Dedifferentiated amniotic fluid mesenchymal stem cell (primary cell): Measurements from ENCODE around the gene ZNFX1.
"Not testable (repeated sequence)": the region's sequence is repeated elsewhere in the genome, so short reads cannot be mapped to it uniquely, and the experiment has no call there.

Source experiments
- DNase-seq: peaks from one replicate; pipeline ENCODE4 v3.0.0-alpha.2; 2016; ENCODE audit errors: extremely low spot score

The ZNFX1 gene

DNA sequence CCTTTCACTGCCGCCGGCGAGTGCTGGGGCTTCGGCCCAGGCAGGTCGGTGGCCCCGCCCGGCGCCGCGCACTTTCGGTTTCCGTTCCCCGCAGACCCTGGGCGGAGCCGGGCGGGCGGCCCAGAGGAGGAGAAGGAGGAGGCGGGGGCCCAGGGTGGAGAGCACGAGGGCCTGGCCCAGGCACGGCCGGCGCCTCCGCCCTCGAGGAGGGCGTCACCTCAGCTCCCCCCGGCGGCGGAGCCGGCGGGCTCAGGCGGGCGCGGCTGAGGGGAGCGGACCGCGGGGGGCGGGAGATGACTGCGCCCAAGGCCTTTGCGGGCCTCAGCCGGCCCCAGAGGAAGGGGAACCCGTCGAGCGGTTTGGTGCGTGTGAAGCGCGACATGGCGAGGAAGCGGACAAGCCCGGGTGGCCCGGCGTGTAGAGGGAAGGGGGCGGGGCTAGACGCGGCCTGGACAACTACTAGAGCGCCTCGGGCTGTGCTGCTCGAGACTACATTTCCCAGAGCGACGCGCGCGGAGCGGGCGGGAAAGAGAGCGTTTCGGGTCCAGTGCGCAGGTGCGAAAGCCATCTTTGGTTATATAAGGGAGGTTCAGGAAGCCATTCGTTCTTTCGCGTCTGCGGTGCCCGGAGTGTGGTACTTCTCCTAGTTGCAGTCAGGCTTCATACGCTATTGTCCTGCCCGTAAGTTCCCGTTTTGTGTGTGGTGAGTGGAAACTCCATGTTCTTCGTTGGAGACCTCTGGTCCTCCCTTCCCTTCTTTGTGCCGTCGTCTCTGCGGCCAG lies at the start of gene ZNFX1:
Gene ZNFX1, minus strand, starts transcription at position 22 of the 782 bp plus-strand sequence. CDS start 2,218 bp downstream, outside the sequence.
- peak; percentile 99 for DNase-seq

DNA sequence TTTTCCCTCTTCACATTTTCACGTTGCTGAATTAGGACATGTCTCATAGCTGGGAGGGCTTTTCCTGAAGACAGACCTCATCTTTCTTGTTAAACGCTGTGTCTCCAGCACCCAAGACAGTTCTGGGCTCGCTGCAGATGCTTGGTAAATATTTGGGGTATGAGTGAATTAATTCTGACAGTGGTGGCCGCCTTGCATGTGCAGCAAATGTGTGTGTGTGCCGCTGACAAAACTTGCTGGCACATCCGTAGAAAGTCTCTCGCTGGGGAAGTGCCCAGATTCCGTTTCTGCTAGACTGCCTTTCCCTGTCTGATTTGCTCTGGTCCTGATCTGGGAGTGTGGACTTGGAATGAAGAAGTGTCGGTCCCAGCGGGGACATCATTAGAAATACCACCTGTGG lies 48.2 kb upstream of the ZNFX1 start:
- DNase-seq: peak; percentile 41

DNA sequence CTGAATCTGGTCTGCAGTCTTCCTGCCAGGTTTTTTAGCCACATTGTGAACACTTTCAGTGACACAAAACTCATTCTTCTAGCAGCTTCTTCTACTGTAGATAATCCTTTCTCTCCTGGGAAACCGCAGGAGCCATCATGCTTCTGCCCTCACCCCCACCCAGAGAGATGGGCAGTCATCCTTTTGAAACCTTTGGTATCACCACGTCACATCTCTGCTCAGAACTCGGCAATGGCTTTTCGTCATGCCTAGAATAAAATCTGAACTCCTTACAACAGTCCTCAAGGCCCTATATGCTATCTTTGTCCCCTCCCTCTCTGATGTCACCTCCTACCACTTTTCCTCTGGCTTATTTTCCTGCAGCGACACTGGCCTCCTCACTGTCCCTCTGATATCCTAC lies 46.4 kb upstream of the ZNFX1 start:
- DNase-seq: no peak

GRCh38 chr20:49323622-49324238 lies 45.9 kb upstream of the ZNFX1 start:
- peak; percentile 93 for DNase-seq

DNA sequence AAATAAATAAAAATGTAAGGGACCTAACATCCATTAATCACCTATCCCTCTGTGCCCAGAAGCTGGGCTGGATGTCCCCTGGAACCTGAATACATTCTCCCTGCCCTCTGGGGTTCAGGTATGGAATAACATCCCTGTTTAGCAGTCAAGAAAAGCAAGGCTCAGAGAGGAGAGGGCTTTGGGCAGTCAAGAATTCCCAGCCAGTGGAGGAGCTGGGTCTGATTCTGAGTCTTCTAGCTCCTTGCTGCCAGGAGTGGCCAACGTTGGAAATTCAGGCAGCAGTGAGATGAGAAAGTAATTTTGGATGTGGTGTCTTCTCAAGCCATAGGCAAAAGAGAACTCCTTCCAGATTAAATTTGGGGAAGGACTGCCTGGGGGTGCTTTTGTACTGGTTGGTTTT lies 42.6 kb upstream of the ZNFX1 start:
- DNase-seq: peak; percentile 60

DNA sequence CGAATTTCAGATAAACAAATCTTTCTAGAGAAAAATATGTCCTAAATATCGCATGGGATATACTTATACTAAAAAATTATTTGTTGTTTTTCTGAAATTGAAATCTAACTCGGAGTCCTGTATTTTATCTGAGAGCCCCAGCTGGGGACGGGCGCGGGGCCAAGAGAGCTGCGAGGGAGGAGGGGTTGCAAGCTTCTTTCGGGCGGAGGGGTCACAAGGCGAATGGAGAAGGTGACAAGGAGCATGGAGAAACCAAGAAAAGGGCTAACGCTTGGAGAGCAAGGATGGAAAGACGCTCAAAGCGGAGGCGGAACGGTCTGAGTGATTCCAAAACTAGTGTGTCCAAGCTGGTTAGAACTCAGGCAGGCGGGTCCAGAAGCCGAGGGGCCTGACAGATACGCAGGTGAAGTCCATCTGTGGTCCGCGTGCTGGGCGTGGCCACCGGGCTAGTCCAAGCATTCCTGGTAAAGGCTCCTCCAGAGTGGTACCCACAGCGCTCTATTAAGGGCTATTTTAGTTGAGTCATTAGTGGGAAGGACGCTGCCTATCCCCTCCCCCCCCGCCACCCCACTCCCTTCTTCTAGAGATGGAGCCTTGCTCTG lies 41.5 kb upstream of the ZNFX1 start:
- DNase-seq: no peak

- no peak for DNase-seq
These were observed 40.8 kb upstream of the ZNFX1 start for GRCh38 chr20:49318430-49319207.

- DNase-seq: no peak
These were observed 40.2 kb upstream of the ZNFX1 start for GRCh38 chr20:49318091-49318429.

DNA sequence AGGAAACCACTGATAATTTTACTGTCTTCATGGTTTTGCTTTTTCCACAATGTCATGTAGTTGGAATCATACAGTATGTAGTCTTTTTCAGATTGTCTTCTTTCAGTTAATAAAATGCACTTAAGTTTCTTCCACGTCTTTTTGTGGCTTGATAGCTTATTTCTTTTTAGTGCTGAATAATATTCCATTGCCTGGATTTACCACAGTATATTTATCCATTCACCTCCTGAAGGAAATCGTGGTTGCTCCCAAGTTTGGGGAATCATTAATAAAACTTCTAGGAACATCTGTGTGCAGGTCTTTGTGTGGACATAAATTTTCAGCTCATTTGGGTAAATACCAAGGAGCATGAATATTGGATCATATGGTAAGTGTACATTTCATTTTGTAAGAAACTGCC lies 38.8 kb upstream of the ZNFX1 start:
- no peak for DNase-seq

DNA sequence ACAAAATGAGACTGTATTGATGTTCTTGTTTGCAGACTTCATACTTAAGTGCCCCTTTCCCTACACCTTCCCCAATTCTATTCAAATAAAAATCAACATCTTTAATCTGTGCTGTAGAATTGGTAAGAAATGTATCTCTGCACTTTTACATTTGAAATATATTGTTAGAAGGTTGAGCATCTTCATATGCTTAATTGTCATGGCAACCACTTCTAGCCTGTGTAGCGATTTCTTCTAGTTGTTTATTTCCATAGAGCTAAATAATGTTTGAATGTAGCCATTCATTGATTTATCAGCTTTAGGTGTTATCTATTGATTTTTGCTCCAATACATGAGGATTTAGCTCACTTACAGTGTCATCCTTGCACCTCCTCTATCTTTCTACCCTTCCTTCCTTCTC lies 37.7 kb upstream of the ZNFX1 start:
- DNase-seq: no peak

GRCh38 chr20:49314052-49314451 lies 36.2 kb upstream of the ZNFX1 start:
- DNase-seq: not testable (repeated sequence)

DNA sequence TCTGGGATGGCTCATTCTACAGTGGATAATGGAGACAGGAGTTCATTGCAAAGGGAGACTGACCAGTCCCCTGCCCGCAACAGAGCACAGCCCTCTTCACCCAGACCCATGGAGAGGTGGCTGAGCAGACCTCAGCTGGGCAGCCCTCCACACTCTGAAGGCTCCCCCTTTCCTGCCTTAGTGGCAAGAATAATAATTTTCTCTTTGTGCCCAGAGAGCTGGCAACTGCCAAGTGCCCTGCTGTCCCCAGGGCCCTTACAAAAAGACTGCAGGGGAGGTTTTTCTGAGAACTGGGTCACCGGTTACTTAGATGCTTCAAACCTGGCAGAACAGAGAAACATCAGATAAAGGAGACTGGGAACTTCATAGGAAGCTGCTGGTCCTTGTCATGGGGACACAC lies 35.4 kb upstream of the ZNFX1 start:
- DNase-seq: no peak

DNA sequence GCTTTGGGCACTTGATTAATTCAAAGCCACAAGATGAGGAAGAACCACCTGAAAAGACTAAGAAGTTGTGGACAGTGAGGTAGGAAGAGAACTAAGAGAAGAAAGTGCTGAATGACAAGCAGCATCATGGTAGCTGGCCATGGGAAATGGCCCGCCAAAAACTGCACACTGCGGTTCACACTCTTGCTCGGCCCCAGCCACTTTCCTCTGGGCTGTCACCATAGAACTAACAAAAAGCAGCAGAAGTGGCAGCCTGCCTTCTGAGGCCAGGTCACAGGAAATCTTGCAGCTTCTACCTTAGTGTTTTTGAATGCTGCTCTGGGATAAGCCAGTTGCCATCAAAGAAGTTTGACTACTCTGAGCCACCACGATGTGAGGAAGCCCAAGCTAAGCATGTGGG lies 34.8 kb upstream of the ZNFX1 start:
- no peak for DNase-seq

GRCh38 chr20:49310705-49311104 lies 32.8 kb upstream of the ZNFX1 start:
- no peak for DNase-seq

GRCh38 chr20:49308875-49309274 lies 31.0 kb upstream of the ZNFX1 start:
- no peak for DNase-seq

- no peak for DNase-seq
These were observed 29.2 kb upstream of the ZNFX1 start for GRCh38 chr20:49306903-49307620.

DNA sequence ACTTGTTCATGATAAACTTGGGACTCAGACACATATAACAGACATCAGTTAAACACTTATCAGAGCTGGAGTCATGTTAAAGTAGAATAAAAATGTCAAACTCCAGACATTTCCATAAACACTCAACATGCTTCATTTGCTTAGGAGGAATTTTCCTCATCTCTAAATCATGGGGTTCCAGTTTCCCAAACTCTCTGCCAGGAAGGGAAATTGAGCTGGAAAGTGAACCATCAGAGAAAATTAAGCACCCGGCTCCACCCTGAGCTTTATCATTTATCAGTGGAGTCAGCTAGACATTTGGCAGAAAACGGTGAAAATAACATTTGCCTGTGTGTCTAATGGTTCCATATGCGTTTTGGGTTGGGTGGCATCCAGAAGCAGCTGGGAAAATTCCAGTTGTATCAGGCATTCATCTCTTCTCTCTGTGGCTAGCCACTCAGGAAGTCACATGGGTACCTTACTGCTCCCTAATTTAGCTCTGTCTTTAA lies 25.3 kb upstream of the ZNFX1 start:
- peak; percentile 46 for DNase-seq

DNA sequence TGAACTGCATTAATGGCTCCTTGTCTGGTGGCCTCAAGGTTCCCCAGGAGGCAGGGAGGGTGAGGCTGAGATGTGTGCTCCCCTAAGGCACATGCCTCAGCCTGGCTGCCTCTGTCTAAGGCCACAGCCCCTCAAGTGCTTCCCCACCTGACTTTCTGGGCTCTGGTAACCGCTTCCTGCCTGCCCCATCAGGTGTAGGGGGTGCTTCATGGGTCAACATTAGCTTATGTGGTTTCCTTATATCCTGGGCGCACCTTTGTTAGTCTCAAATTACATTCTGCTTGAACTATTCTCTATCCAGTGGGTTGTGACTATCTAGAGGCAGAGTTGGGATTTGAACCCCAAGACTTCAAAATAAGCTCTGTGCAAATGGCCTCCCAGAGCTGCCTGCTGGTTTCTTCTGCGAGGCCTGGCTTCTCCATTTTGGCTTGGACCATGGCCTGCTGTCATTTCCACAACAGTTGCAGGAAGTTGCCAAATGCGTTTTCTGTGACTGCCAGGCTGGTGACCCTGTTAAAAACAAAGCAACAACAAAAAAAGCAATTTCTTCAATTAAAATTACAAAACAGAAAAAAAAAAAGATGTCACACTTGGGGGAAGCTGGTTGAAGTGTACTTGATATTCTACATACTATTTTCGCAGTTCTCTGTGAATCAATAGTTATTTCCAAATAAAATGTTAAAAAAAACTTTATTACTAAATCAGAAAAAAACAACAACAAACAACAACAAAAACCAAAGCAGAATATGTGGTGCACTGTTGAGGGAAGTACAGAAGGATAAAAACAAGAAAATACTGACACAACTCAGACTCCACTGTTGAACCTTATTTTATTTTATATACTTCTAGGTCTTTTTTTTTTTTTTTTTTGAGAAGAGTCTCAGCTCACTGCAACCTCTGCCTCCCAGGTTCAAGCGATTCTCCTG lies 20.0 kb upstream of the ZNFX1 start:
- no peak for DNase-seq

DNA sequence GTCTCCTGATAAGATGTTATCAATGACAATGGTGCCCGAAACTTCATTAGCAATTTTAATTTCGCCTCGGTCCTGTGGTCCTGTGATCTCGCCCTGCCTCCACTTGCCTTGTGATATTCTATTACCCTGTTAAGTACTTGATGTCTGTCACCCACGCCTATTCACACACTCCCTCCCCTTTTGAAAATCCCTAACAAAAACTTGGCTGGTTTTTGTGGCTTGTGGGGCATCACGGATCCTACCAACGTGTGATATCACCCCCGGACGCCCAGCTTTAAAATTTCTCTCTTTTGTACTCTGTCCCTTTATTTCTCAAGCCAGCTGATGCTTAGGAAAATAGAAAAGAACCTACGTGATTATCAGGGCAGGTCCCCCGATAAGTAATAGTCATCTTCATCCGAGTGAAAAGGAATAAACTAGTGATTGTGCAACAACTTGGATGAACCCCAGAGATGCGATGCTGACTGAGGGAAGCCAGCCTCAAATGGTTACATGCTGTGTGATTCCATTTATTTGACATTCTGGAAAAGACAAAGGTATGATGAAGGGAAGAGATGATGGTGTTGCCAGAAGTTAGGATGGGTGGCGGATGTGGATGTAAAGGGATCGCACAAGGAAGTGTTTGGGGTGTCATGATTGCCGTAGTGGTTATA lies 16.3 kb upstream of the ZNFX1 start:
- DNase-seq: not testable (repeated sequence)

GRCh38 chr20:49293122-49293521 lies 15.3 kb upstream of the ZNFX1 start:
- no peak for DNase-seq
